ENCODE measurements around the gene FBXW9. TPM values are rescaled to one million over a fixed set of nuclear protein-coding genes. Genes with fewer than 3 reads are reported as not detected.

The FBXW9 gene
- total RNA-seq, 1 experiment from 2014 or later, result 12.4 TPM

GRCh38 chr19:12652219-12652618 lies 44.2 kb downstream of the FBXW9 start:
- ATAC-seq, result no peak
- CTCF ChIA-PET, result no interaction called here
- intact Hi-C loops (cut with micrococcal nuclease; ENCODE audit: unreplicated experiment), result no loop called here

GRCh38 chr19:12649941-12650340 lies 46.5 kb downstream of the FBXW9 start:
- POLR2A ChIA-PET, result no interaction called here
- no peak for DNase-seq (ENCODE audit: low read depth, low spot score)
- in situ Hi-C loops (cut with HindIII; ENCODE audit: low pct_unique_long_range_greater_than_20kb, low sequenced_read_pairs), result no loop called here

More at GRCh38 chr19:12652219-12652618, 44.2 kb downstream of the FBXW9 start:
- H3K9me3 ChIP-seq (ENCODE audit: control insufficient read depth, insufficient read depth, low read depth, low read length), result no peaks in the 10 kb centered on the region
- H3K4me1 ChIP-seq (ENCODE audit: control insufficient read depth, insufficient read depth, low read length), result no peaks in the 10 kb centered on the region
- no peak overlapping the region for H3K4me3 ChIP-seq (ENCODE audit: low read depth in 2 of 2, low read length in 2 of 2)
- POLR2A ChIA-PET, result interaction anchor here (0.6 kb wide), 1 partner anchor 39 kb away, joined by 5 read pairs; no protein-coding TSS in a partner anchor
- no peaks in the 10 kb centered on the region for H3K27me3 ChIP-seq (ENCODE audit: control insufficient read depth, insufficient read depth, low read length)
- in situ Hi-C loops (cut with HindIII; ENCODE audit: low pct_unique_long_range_greater_than_20kb, low sequenced_read_pairs), result no loop called here
- no peak overlapping the region for H3K27ac ChIP-seq (ENCODE audit: low read length)
- DNase-seq (ENCODE audit: low read depth, low spot score), result no peak
- no peaks in the 10 kb centered on the region for H3K36me3 ChIP-seq (ENCODE audit: control insufficient read depth, insufficient read depth, low read length)
- no peak for TF ChIP-seq SIN3A (IDR thresholded peaks at IDR 0.05; ENCODE audit: borderline replicate concordance, insufficient read depth, low read depth, low read length)
- no peak for TF ChIP-seq POLR2AphosphoS5 (IDR thresholded peaks at IDR 0.05; ENCODE audit: low read depth, low read length)
- TF ChIP-seq CTCF (IDR thresholded peaks at IDR 0.05), result no peak
- no peak for TF ChIP-seq REST (IDR thresholded peaks at IDR 0.05; ENCODE audit: insufficient read depth in 1 of 2, low read depth in 2 of 2, low read length in 1 of 2)
- TF ChIP-seq TCF7L2 (IDR thresholded peaks at IDR 0.05; ENCODE audit: low read depth, low read length), result no peak
- BruUV-seq (replicated peaks), result no TSS peak

More at GRCh38 chr19:12649941-12650340, 46.5 kb downstream of the FBXW9 start:
- Histone ChIP-seq H3K4me1 (ENCODE audit: control insufficient read depth, insufficient read depth, low read length) (no peaks in the 10 kb centered on the region), H3K27me3 (ENCODE audit: control insufficient read depth, insufficient read depth, low read length) (no peaks in the 10 kb centered on the region), H3K9me3 (ENCODE audit: control insufficient read depth, insufficient read depth, low read depth, low read length) (no peaks in the 10 kb centered on the region), H3K27ac (ENCODE audit: low read length) (no peak overlapping the region), H3K36me3 (ENCODE audit: control insufficient read depth, insufficient read depth, low read length) (no peaks in the 10 kb centered on the region), H3K4me3 (ENCODE audit: low read depth in 2 of 2, low read length in 2 of 2) (no peak overlapping the region)
- no peak for ATAC-seq
- no TSS peak for BruUV-seq (replicated peaks)
- TF ChIP-seq SIN3A (IDR thresholded peaks at IDR 0.05; ENCODE audit: borderline replicate concordance, insufficient read depth, low read depth, low read length) (no peak), REST (IDR thresholded peaks at IDR 0.05; ENCODE audit: insufficient read depth in 1 of 2, low read depth in 2 of 2, low read length in 1 of 2) (no peak), POLR2AphosphoS5 (IDR thresholded peaks at IDR 0.05; ENCODE audit: low read depth, low read length) (no peak), TCF7L2 (IDR thresholded peaks at IDR 0.05; ENCODE audit: low read depth, low read length) (no peak), CTCF (IDR thresholded peaks at IDR 0.05) (no peak)
- CTCF ChIA-PET, result no interaction called here
- intact Hi-C loops (cut with micrococcal nuclease; ENCODE audit: unreplicated experiment), result loop anchor here (5.0 kb wide), 1 partner anchor 98 kb away; the partner anchor contains the start of gene ZNF564

Measured in Panc1 (cell line).